GM21367 (cell line): Measurements from ENCODE around the gene PRRX2.

ENCODE experiments used
- ATAC-seq: cut with Tn5 transposase; IDR thresholded peaks from one replicate; pipeline ENCODE4 v1.9.1; 2021; ENCODE audit not compliant: unreplicated experiment

PRRX2 gene

GRCh38 chr9:129676975-129677374 lies 11.5 kb downstream of the PRRX2 start:
- no peak for ATAC-seq

GRCh38 chr9:129677456-129677855 lies 12.0 kb downstream of the PRRX2 start:
- ATAC-seq, result no peak

DNA sequence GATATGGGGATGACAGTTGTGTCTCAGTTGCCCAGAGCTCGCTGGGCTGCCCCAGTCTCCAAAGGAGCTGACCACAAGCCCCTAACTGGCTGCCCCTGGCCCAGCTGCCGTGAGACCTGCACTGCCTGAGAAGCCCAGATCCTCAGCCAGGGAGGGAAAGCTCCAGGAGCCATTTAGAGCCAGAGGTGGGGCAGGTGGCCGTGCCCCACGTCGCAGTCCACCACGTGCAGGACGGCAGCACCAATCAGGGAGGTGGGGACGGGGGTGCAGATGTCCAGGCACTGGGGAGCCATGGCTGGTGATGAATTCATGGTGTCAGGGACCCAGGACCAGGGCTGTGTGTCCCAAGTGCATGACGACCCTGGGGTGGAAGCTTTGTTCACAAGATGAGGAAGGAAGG lies 13.4 kb downstream of the PRRX2 start:
- no peak for ATAC-seq

DNA sequence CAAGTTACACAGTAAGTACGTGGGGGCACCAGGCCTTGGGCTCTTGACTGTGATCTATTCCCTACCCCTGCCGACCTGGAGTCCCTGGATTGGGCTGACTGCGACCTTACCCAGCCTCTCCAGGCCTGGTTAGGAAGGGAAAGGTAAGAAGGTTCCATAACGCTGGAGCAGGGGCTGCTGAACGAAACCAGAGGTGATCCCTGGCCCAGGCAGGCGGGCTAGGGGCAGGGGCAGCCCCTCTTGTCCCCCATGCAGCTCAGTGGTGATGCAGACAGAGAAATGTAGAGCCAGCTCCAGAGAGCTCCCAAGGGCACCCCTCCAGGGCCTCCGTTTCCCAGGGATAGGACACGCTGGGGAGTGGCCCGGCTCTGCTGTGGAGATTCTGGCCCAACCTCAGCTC lies 14.1 kb downstream of the PRRX2 start:
- ATAC-seq, result no peak

DNA sequence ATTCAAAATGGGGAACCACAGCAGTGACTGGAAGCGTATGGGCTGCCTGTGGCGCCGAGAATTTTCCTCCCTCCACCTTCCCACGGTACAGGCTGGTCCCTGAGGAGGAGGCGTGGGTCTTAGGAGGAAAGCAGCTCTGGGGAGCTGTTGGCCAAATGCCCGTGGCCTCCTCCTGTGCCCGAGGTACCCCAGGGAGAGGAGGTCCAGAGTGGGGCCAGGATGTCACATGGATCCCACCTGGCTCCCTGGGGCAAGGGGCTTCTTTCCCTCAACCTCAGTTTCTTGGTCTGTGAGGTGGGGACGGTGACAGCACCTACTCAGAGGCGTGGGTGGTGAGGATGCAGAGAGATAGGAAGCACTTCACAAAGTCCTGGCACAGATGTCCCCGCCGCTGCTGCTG lies 16.5 kb downstream of the PRRX2 start:
- ATAC-seq, result no peak

DNA sequence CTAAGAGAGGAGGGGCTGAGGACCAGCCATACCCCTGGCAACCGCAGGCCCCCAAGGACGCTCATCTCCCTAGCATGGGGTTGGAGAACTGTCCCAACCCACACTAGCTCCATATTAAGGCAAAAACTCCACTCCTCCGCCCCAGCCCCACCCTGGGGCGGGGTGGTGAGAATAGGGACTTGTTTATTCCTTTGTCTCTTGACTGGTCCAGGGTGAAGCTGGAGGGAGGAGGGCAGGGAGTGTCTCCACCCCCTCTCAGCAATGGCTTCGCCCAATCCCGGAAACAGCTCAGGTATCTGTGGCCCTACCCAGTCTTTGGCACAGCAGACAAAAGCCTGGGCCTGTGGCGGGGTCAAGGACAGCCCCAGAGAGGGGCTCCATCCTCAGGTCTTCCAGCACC lies 16.9 kb downstream of the PRRX2 start:
- no peak for ATAC-seq

DNA sequence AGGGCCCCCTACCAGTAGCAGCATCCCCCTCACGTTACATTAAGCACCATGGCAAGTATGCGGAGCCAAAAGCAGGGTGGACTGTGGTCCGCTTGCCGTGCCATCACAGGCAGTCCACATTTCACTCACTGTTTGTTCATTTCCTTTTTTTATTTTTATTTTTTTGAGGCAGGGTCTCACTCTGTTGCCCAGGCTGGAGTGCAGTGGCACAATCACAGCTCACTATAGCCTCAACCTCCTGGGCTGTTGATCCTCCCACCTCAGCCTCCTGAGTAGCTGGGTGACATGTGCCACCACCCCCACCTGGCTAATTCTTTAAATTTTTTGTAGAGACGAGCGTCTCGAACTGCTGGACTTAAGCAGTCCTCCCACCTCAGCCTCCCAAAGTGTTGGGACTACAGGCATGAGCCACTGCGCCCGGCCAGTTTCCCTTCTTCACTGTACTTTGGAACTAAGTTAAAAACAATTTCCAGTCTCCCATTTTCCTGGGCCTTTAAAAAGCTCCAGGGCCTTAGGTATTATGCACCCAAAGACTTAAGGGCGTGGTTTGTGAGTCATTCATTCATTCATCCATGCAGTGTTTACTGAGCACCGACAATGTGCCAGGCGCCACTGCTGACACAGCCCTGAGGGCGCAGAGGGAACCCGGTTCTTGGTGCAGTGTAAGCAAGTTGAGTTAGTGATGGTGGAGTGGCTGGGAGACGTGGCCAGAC lies 19.9 kb downstream of the PRRX2 start:
- no peak for ATAC-seq

DNA sequence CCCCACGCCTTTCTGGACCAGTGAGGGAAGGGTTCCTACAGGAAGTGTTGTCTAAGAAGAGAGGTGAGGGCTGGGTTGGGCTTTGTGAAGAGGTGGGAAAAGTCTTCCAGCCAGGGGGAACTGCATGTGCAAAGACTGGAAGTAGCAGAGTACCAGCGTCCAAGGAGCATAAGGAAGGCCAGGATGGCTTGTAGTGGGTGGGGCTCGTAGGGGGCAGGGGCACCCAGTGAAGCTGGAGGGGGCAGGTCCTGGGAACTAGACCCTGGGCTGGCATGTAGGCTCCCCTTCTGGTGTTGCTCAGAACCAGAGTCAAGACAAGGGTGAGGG lies 20.4 kb downstream of the PRRX2 start:
- ATAC-seq, result no peak

GRCh38 chr9:129686736-129687135 lies 21.3 kb downstream of the PRRX2 start:
- ATAC-seq, result no peak

GRCh38 chr9:129687391-129687790 lies 21.9 kb downstream of the PRRX2 start:
- no peak for ATAC-seq

DNA sequence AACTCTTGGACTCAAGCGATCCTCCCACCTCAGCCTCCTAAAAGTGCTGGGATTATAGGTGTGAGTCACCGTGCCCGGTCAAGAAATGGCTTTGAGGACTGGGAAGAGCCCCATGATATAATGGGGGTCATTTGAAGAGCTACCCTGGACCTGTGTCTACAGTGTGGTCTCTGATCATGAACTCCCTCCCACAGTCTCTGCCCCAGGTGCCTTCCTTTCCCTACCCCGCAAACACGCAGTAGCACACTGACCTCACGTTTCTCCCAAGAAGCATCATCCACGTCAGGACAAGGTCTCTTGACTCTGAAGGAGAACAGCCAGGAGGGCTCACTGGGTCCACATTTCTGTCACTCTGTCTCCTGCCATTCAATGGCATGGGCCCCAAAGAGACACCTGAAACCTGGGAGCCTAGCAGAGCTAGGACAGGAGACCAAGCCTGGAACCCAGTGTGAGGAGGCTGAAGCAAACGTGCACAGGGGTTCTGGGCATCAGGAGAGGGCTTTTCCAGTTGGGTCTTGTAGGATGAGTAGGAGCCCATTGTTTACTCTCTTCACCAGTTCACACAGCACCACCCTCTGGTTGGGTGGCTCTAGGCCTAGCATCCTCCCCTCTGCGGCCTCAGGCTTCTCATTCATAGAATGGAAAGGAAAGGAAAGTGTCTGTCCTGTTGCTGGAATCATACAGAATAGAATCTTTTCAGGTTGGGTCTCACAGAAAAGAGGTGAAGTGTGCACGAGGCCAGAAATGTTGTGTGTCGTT lies 23.0 kb downstream of the PRRX2 start:
- ATAC-seq, result no peak

DNA sequence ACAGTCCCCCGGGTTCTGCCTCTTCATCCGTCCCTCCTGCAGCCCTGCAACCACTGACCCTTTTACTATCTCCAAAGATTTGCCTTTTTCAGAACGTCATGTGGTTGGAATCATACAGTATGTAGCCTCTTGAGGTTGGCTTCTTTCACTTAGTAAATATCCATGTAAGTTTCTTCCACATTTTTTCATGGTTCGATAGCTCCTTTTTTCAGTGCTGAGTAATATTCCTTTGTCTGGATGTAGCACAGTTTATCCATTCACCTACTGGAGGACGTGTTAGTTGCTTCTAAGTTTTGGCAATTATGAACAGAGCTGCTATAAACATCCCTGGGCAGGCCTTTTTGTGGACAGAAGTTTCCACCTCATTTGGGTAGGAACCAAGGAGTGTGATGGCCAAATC lies 27.1 kb downstream of the PRRX2 start:
- no peak for ATAC-seq

DNA sequence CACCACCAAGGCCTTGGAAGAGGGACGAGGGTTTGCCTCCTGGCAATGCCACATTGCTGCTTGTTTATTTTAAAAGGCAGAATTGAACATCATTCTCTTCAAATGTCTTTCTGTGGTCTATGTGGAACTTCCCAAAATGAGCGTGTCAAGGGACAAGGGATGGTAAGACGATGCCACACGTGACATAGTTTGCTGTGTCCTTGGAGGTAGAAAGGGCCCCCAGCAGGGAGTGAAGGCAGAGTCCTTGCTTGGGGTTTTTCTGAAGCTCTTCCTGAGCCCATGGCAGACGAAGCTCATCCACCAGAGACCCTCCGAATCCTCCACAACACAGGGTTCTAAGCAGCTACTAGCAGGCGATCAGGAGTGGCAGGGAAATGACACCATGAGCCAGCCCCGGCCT lies 28.3 kb downstream of the PRRX2 start:
- ATAC-seq, result no peak

GRCh38 chr9:129694243-129694646 lies 28.8 kb downstream of the PRRX2 start:
- ATAC-seq, result no peak

DNA sequence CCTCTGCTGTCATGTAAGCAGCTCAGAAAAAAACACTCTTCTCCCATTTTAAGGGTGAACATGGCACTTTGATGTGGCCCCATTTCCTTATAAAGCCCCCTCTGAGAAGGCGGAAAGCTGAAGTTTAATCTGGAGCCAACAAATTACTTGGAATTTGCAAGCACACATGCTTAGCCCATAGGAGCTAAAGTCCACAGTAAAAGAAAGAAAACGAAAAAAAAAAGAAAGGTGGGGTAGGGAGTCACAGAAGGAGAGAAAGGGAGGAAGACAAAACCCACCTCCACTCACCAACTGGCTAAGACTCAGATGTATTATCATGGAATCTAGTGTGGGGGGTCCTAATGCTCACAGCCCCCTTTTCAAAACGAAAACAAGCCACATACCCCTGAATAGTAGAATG lies 30.4 kb downstream of the PRRX2 start:
- no peak for ATAC-seq

DNA sequence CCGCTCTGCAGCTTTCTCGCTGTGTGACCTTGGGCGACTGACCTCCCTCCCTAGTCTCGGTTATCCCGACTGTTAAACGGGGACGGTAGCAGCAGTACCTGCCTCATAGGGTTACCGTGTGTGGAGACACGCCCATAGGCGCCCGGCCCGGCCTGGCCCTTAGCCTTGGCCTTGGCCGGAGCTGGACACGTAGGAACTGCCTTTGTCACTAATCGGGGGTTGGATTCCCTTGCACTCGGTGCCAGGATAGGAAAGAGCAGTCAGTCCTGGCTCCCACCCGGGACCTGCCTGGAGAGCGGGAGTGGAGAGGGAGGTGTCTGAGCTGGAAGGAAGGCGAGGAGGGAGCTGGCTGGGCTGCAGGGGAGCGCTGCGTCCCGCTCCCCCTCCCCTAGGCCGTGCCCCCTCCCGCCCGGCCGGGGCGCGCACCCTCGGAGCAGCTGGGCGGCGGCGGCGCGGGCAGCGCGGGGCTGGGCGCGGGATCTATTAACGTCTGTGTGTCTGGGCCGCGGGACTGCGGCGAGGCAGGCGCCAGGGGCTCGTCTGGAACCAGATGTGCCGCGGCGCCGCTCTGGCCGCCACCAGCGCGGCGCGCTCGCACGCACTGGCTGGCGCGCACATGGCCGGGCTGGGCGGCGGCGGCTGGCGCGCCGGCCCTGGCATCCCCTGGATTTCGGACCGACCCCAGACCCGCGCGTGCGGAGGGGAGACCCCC lies 31.7 kb downstream of the PRRX2 start:
- no peak for ATAC-seq

DNA sequence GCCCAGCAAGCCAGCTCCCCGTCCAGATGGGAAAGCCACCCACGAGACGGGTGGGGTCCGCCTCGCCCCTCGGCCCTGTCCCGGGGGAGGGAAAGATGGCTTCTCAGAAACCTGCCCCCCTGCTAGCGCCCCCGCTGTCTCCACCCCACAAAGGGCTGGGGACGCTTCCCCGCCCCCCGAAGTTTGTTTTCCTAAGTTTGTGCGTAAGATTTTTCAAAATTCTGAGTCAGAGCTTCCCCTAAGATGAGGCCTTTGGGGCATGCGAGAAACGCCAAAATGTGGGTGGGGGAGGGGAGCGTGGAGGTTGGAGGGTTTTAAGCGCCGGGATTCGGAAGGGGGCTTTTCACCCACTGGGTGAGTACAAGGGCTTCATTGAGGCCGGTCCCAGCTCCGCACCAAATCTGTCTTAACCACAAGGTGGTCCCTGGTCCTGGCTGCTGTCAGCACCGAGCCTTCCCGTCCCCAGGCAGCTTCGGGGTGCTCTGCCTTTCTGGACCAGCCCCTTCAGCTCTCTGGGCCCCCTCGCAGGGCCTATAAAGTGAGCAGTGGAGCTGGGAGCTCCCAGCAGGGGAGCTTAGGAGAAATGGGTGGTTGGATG lies 32.3 kb downstream of the PRRX2 start:
- ATAC-seq, result no peak

GRCh38 chr9:129698254-129698757 lies 32.9 kb downstream of the PRRX2 start:
- no peak for ATAC-seq

DNA sequence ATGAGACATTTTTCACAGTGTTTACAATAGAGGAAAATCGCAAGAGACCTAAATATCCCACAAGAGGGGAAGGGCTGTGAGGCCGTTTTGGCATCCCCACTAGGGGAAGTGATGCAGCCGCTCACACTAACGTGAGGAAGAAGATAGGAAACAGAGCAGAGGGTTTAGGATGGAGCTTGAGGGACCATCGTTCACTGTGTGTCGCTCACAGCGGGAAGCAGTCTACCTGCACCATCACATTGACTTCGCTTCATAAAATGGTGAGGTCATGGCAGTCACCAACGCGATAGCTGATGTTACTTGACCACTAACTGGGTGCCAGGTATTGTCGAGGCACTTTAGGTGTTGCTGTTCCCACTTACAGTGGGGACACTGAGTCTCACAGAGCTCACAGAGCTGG lies 35.6 kb downstream of the PRRX2 start:
- no peak for ATAC-seq

DNA sequence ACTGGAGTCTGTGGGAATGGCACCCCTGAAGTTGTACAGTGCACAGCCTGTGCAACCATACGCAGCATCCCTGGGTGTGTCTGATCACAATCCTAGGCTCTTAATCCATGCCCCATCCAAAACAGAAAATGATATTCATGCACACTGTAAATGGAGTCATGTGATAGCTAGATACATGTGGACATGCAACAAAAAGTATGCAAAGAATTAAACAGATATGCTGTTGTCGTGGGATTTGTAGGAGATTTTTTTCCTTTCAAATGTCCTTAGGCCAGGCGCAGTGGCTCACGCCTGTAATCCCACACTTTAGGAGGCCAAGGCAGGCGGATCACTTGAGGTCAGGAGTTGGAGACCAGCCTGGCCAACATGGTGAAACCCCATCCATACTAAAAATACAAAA lies 36.1 kb downstream of the PRRX2 start:
- no peak for ATAC-seq
